Neural progenitor cell (in vitro differentiated cells): ENCODE data around the gene CRIM1. TPM values are rescaled to one million over a fixed set of nuclear protein-coding genes. Genes with fewer than 3 reads are reported as not detected.

Experiments used
- DNase-seq: peaks from one replicate; pipeline ENCODE4 v3.0.0-alpha.2; 2016; ENCODE audit warnings: low spot score
- H2AFZ ChIP-seq: fragments of 200-600 bp; sonication (generic); replicated peaks from 2 replicates; pipeline ENCODE4 v1.6.1; 2016; ENCODE audit warnings: antibody characterized with exemption
- H3F3A ChIP-seq: fragments of 200-600 bp; sonication (generic); 2 replicates; pipeline ENCODE4 v1.6.1; 2016; ENCODE audit warnings: antibody characterized with exemption, low read depth
- H3K27ac ChIP-seq: fragments of 200-600 bp; sonication (generic); 2 replicates; pipeline ENCODE4 v1.5.1; 2016; ENCODE audit warnings: mild to moderate bottlenecking
- H3K27me3 ChIP-seq: fragments of 200-600 bp; sonication (generic); 2 replicates; pipeline ENCODE4 v1.6.1; 2016; ENCODE audit warnings: mild to moderate bottlenecking, moderate library complexity
- H3K36me3 ChIP-seq: fragments of 200-600 bp; sonication (generic); 2 replicates; pipeline ENCODE4 v1.5.1; 2016
- H3K4me1 ChIP-seq: fragments of 200-600 bp; sonication (generic); 2 replicates; pipeline ENCODE4 v1.6.1; 2016; ENCODE audit warnings: mixed run types
- H3K4me2 ChIP-seq: fragments of 200-600 bp; sonication (generic); 2 replicates; pipeline ENCODE4 v1.6.1; 2016
- H3K4me3 ChIP-seq: fragments of 200-600 bp; sonication (generic); 2 replicates; pipeline ENCODE4 v1.5.1; 2016
- H3K79me2 ChIP-seq: fragments of 200-600 bp; sonication (generic); 2 replicates; pipeline ENCODE4 v1.6.1; 2016; ENCODE audit warnings: low read depth
- H3K9ac ChIP-seq: fragments of 200-600 bp; sonication (generic); 2 replicates; pipeline ENCODE4 v1.6.1; 2016
- H3K9me3 ChIP-seq: fragments of 200-600 bp; sonication (generic); 2 replicates; pipeline ENCODE4 v1.5.1; 2016; ENCODE audit warnings: low read depth
- H4K20me1 ChIP-seq: fragments of 200-600 bp; sonication (generic); 2 replicates; pipeline ENCODE4 v1.6.1; 2016; ENCODE audit warnings: low read depth
- H3K27ac Mint-ChIP-seq: 3 replicates; pipeline ENCODE4 v1.8.0; 2021; ENCODE audit warnings: mixed read lengths
- H3K27me3 Mint-ChIP-seq: 2 replicates; pipeline ENCODE4 v1.8.0; 2022; ENCODE audit warnings: low read depth, mild to moderate bottlenecking, inconsistent platforms, moderate library complexity, mixed read lengths; ENCODE audit not compliant: insufficient read depth
- H3K36me3 Mint-ChIP-seq: 3 replicates; pipeline ENCODE4 v1.8.0; 2021; ENCODE audit warnings: mixed read lengths
- H3K4me1 Mint-ChIP-seq: 3 replicates; pipeline ENCODE4 v1.8.0; 2021; ENCODE audit warnings: mixed read lengths
- H3K4me3 Mint-ChIP-seq: 3 replicates; pipeline ENCODE4 v1.8.0; 2021; ENCODE audit warnings: mild to moderate bottlenecking, moderate library complexity, mixed read lengths
- H3K9me3 Mint-ChIP-seq: 3 replicates; pipeline ENCODE4 v1.8.0; 2020; ENCODE audit warnings: mixed read lengths
- CTCF ChIP-seq: fragments of 200-600 bp; sonication (generic); IDR thresholded peaks from 2 replicates; pipeline ENCODE4 v1.5.1; 2017; ENCODE audit warnings: antibody characterized with exemption, mild to moderate bottlenecking
- EZH2 ChIP-seq: fragments of 200-600 bp; sonication (generic); IDR thresholded peaks from 2 replicates; pipeline ENCODE4 v1.6.1; 2017; ENCODE audit warnings: antibody characterized with exemption, mild to moderate bottlenecking, moderate library complexity
- EZH2phosphoT487 ChIP-seq: fragments of 200-600 bp; sonication (generic); IDR thresholded peaks from 2 replicates; pipeline ENCODE4 v1.6.1; 2017; ENCODE audit warnings: antibody characterized with exemption
- total RNA-seq: library from RNA; depleted of rRNA; stranded (reverse); fragments of >200 nt; gene quantifications from 2 replicates; pipeline ENCODE4 v1.2.3, GENCODE V29; 2015; ENCODE audit warnings: low replicate concordance

CRIM1 gene
- total RNA-seq, 1 donor from 2014 or later = 4.9 TPM

GRCh38 chr2:36463365-36463764 lies 107.8 kb downstream of the CRIM1 start:
- no peak for TF ChIP-seq EZH2phosphoT487
- TF ChIP-seq CTCF = no peak
- no peak for TF ChIP-seq EZH2
- Histone ChIP-seq H3K9me3 (no peaks in the 10 kb centered on the region), H3K36me3 (no peaks in the 10 kb centered on the region), H3F3A (peaks cover 8% of the 10 kb centered on the region), H2AFZ (no peak overlapping the region), H3K4me2 (no peak overlapping the region), H3K9ac (no peak overlapping the region), H3K27me3 (no peaks in the 10 kb centered on the region), H3K79me2 (no peaks in the 10 kb centered on the region), H3K4me1 (peaks cover 30% of the 10 kb centered on the region), H4K20me1 (no peaks in the 10 kb centered on the region), H3K27ac (no peak overlapping the region), H3K4me3 (no peak overlapping the region)
- H3K4me1 Mint-ChIP-seq = peaks cover 4% of the 10 kb centered on the region
- H3K27ac Mint-ChIP-seq = no peak overlapping the region
- peaks cover 3% of the 10 kb centered on the region for H3K27me3 Mint-ChIP-seq
- no peak for DNase-seq
- no peak overlapping the region for H3K4me3 Mint-ChIP-seq
- H3K9me3 Mint-ChIP-seq = no peaks in the 10 kb centered on the region
- H3K36me3 Mint-ChIP-seq = peaks cover 29% of the 10 kb centered on the region

- Histone ChIP-seq H3K9me3 (no peaks in the 10 kb centered on the region), H3F3A (peaks cover 8% of the 10 kb centered on the region), H3K4me3 (no peak overlapping the region), H3K36me3 (no peaks in the 10 kb centered on the region), H2AFZ (no peak overlapping the region), H4K20me1 (no peaks in the 10 kb centered on the region), H3K27me3 (no peaks in the 10 kb centered on the region), H3K4me2 (no peak overlapping the region), H3K9ac (no peak overlapping the region), H3K4me1 (peaks cover 30% of the 10 kb centered on the region), H3K79me2 (no peaks in the 10 kb centered on the region), H3K27ac (peak overlapping the region; percentile 60)
- Mint-ChIP-seq H3K4me3 (no peak overlapping the region), H3K27ac (peak overlapping the region; percentile 85), H3K9me3 (no peaks in the 10 kb centered on the region), H3K36me3 (peaks cover 33% of the 10 kb centered on the region), H3K27me3 (peaks cover 3% of the 10 kb centered on the region), H3K4me1 (peaks cover 4% of the 10 kb centered on the region)
- no peak for DNase-seq
- TF ChIP-seq EZH2 (no peak), CTCF (no peak)
Observed at GRCh38 chr2:36464006-36464721, 108.6 kb downstream of the CRIM1 start.

GRCh38 chr2:36466135-36466534 lies 110.6 kb downstream of the CRIM1 start:
- Histone ChIP-seq H2AFZ (no peak overlapping the region), H3K27ac (no peak overlapping the region), H3K36me3 (no peaks in the 10 kb centered on the region), H3F3A (peaks cover 8% of the 10 kb centered on the region), H3K4me3 (no peak overlapping the region), H3K9ac (no peak overlapping the region), H3K27me3 (no peaks in the 10 kb centered on the region), H3K79me2 (no peaks in the 10 kb centered on the region), H3K4me1 (peaks cover 22% of the 10 kb centered on the region), H4K20me1 (no peaks in the 10 kb centered on the region), H3K9me3 (no peaks in the 10 kb centered on the region), H3K4me2 (no peak overlapping the region)
- peaks cover 3% of the 10 kb centered on the region for H3K27me3 Mint-ChIP-seq
- no peaks in the 10 kb centered on the region for H3K9me3 Mint-ChIP-seq
- peaks cover 4% of the 10 kb centered on the region for H3K4me1 Mint-ChIP-seq
- H3K36me3 Mint-ChIP-seq = peaks cover 45% of the 10 kb centered on the region
- no peak for TF ChIP-seq EZH2phosphoT487
- TF ChIP-seq EZH2 = no peak
- TF ChIP-seq CTCF = no peak
- H3K27ac Mint-ChIP-seq = no peak overlapping the region
- no peak for DNase-seq
- H3K4me3 Mint-ChIP-seq = no peak overlapping the region
